Esophagus squamous epithelium (tissue), 5 donors: ENCODE results near the gene SLC35E1. TPM values are rescaled to one million over a fixed set of nuclear protein-coding genes. Genes with fewer than 3 reads are reported as not detected.

Experiments used
- DNase-seq: peaks from one replicate; lab custom pipeline; 2025; lab: John Stamatoyannopoulos, UW
- H3K27ac ChIP-seq, 4 donors: fragments of 200-600 bp; sonication (generic); one replicate each; pipeline ENCODE4 v1.5.1; 2016 to 2019; ENCODE audit warnings: mild to moderate bottlenecking in 1 of 4
- H3K27me3 ChIP-seq, 4 donors: fragments of 200-600 bp; sonication (generic); 1 replicate in 3 of 4; 2 replicates in 1 of 4; pipeline versions ENCODE4 v1.5.1 to v1.6.0; 2017 to 2021; ENCODE audit warnings: antibody characterized with exemption in 1 of 4
- H3K36me3 ChIP-seq, 3 donors: fragments of 200-600 bp; sonication (generic); one replicate each; pipeline ENCODE4 v1.5.1; 2016 to 2019
- H3K4me1 ChIP-seq, 3 donors: fragments of 200-600 bp; sonication (generic); one replicate each; pipeline ENCODE4 v1.5.1; 2017 to 2019
- H3K4me3 ChIP-seq, 4 donors: fragments of 200-600 bp; sonication (generic); 1 replicate in 3 of 4; 2 replicates in 1 of 4; pipeline ENCODE4 v1.5.1; 2016 to 2019; ENCODE audit warnings: mild to moderate bottlenecking in 2 of 4, moderate library complexity in 1 of 4
- H3K9me3 ChIP-seq, 3 donors: fragments of 200-600 bp; sonication (generic); one replicate each; pipeline ENCODE4 v1.5.1; 2016 to 2019
- POLR2A ChIP-seq, 4 donors: fragments of 450-650 bp; IDR thresholded peaks; one replicate each; pipeline ENCODE4 v1.6.1; 2017; ENCODE audit warnings: antibody characterized with exemption in 4 of 4, mild to moderate bottlenecking in 4 of 4, moderate library complexity in 3 of 4
- whole genome bisulfite sequencing, 2 donors: methylation state at CpG; one replicate each; pipeline ENCODE4 v1.1.5; 2018; 5-methylcytosine and 5-hydroxymethylcytosine counted together
- intact Hi-C: fragments of 100-400 bp; cut with DNase I; formaldehyde crosslinking; loops from one replicate; pipeline ENCODE4 v1.15.0; 2022
- total RNA-seq, 4 donors: library from RNA; depleted of rRNA; stranded (reverse); fragments of >200 nt; gene quantifications; one replicate each; pipeline ENCODE4 v1.1.0, GENCODE V29; 2016
- TF ChIP-seq, protein P1 (sequence below), 6 experiments: fragments of 450-650 bp in 4 of 6; fragments of 200-600 bp in 2 of 6; sonication (generic) in 2 of 6; IDR thresholded peaks; one replicate each; pipeline ENCODE4 v1.5.1; 2016 to 2019; ENCODE audit warnings: antibody characterized with exemption in 6 of 6, mild to moderate bottlenecking in 4 of 6, moderate library complexity in 4 of 6
- donor health status: DM: yes; HTN: yes; CAD: no.

The SLC35E1 gene
- total RNA-seq, 4 donors from 2014 or later: 22.6 to 29.4 (median 25.3) TPM

GRCh38 chr19:16575282-16575681 lies 3.1 kb upstream of the SLC35E1 start:
- intact Hi-C loops: loop anchor here (10.0 kb wide), 1 partner anchor 50 kb away; the partner anchor contains the start of gene MED26
- Histone ChIP-seq H3K27ac (no peak overlapping the region), H3K4me3 (no peak overlapping the region), H3K4me1 (peaks cover 15 to 59% (median 26%) of the 10 kb centered on the region in 3 donors), H3K36me3 (peaks cover 6 to 47% (median 21%) of the 10 kb centered on the region in 3 donors), H3K27me3 (no peaks in the 10 kb centered on the region), H3K9me3 (no peaks in the 10 kb centered on the region)
- TF ChIP-seq, protein P1, sequence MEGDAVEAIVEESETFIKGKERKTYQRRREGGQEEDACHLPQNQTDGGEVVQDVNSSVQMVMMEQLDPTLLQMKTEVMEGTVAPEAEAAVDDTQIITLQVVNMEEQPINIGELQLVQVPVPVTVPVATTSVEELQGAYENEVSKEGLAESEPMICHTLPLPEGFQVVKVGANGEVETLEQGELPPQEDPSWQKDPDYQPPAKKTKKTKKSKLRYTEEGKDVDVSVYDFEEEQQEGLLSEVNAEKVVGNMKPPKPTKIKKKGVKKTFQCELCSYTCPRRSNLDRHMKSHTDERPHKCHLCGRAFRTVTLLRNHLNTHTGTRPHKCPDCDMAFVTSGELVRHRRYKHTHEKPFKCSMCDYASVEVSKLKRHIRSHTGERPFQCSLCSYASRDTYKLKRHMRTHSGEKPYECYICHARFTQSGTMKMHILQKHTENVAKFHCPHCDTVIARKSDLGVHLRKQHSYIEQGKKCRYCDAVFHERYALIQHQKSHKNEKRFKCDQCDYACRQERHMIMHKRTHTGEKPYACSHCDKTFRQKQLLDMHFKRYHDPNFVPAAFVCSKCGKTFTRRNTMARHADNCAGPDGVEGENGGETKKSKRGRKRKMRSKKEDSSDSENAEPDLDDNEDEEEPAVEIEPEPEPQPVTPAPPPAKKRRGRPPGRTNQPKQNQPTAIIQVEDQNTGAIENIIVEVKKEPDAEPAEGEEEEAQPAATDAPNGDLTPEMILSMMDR (IDR thresholded peaks at IDR 0.05): no peak
- TF ChIP-seq POLR2A (IDR thresholded peaks at IDR 0.05): no peak
- DNase-seq: no peak
- 80 to 92% methylated on average over 2 of the region's 2 CpGs for WGBS, 2 donors

DNA sequence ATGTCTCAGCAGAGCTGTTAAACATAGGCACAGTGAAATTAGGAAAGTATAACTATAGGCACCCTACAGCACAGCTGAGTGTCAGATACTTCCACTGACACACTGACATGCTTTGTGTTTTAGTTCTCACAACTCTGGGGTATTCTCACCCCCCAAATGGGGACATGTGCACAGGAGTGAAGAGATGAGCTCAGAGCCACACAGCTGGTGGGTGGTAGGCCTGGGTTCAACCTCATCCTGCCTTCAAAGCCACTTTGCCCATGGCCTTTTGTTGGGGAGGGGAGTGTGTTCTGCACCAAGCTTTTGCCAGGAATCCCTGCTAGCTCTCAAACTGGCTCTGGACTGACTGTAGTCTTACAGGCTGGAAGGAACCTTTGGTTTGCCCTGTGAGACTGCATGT lies 1.7 kb upstream of the SLC35E1 start:
- no peak for TF ChIP-seq POLR2A (IDR thresholded peaks at IDR 0.05)
- TF ChIP-seq, protein P1 (IDR thresholded peaks at IDR 0.05): no peak
- intact Hi-C loops: loop anchor here (10.0 kb wide), 1 partner anchor 51 kb away; the partner anchor contains the start of gene MED26
- Histone ChIP-seq H3K27me3 (no peaks in the 10 kb centered on the region), H3K27ac (no peak overlapping the region), H3K9me3 (no peaks in the 10 kb centered on the region), H3K4me3 (peak overlapping the region in 1 of 4 donors; percentile 85), H3K4me1 (peaks cover 15 to 59% (median 36%) of the 10 kb centered on the region in 3 donors), H3K36me3 (peaks cover 6 to 52% (median 32%) of the 10 kb centered on the region in 3 donors)
- DNase-seq: no peak

DNA sequence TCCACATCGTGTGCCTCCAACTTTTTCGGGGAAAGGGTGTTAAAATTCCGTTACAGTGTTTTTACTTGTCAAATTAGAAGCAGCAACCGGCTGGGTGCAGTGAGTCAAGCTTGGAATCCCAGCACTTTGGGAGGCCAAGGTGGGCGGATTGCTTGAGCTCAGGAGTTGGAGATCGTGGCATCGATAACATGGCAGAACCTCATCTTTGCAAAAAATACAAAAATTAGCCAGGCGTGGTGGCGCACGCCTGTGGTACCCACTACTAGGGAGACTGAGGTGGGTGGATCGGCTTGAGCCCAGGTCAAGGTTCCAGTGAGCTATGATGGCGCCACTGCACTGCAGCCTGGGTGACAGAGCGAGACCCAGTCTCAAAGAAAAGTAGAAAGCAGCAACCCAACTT lies 1.1 kb upstream of the SLC35E1 start:
- intact Hi-C loops: loop anchor here (10.0 kb wide), 1 partner anchor 52 kb away; the partner anchor contains the start of gene MED26
- TF ChIP-seq, protein P1 (IDR thresholded peaks at IDR 0.05): no peak
- no peak for TF ChIP-seq POLR2A (IDR thresholded peaks at IDR 0.05)
- DNase-seq: no peak
- Histone ChIP-seq H3K27ac (peak overlapping the region; percentile 90 to 95 (median 92)), H3K4me1 (peaks cover 15 to 63% (median 36%) of the 10 kb centered on the region in 3 donors), H3K36me3 (peaks cover 6 to 52% (median 32%) of the 10 kb centered on the region in 3 donors), H3K9me3 (no peaks in the 10 kb centered on the region), H3K4me3 (peak overlapping the region; percentile 72 to 95 (median 84)), H3K27me3 (no peaks in the 10 kb centered on the region)
- WGBS, 2 donors: 64 to 66% methylated on average over 13 of the region's 13 CpGs

GRCh38 chr19:16571822-16572331 lies 338 bp downstream of the SLC35E1 start:
- Histone ChIP-seq H3K9me3 (no peaks in the 10 kb centered on the region), H3K4me1 (peaks cover 15 to 63% (median 36%) of the 10 kb centered on the region in 3 donors), H3K36me3 (peaks cover 4 to 52% (median 25%) of the 10 kb centered on the region in 3 donors), H3K27me3 (no peaks in the 10 kb centered on the region), H3K27ac (peak overlapping the region; percentile 73 to 95 (median 92)), H3K4me3 (peak overlapping the region; percentile 72 to 95 (median 84))
- no CpG with 5 or more reads among the region's 75 CpGs for WGBS, 2 donors
- no peak for DNase-seq
- intact Hi-C loops: loop anchor here (10.0 kb wide), 1 partner anchor 53 kb away; the partner anchor contains the start of gene MED26
- no peak for TF ChIP-seq POLR2A (IDR thresholded peaks at IDR 0.05)
- TF ChIP-seq, protein P1 (IDR thresholded peaks at IDR 0.05): peak in 1 of 6 experiments; percentile 6

DNA sequence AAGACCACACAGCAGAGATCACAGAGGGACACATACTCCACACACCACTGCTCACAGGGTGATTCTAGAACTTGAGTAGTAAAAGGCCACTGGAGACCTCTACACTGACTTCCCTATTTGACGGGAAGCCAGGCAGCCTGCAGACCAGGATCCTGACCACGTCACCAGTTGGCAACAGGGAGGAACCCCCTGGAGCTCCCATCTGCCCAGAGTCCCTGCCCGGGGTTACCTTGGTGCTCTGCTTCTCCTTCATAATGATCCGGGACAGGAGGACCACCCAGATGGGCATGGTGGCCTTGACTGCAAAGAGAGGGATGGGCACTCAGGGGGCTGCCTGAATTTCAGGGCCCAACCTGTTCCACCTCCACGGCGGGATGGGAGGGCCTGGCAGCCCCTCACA lies 932 bp downstream of the SLC35E1 start:
- TF ChIP-seq POLR2A (IDR thresholded peaks at IDR 0.05): no peak
- TF ChIP-seq, protein P1 (IDR thresholded peaks at IDR 0.05): no peak
- Histone ChIP-seq H3K36me3 (peaks cover 4 to 52% (median 24%) of the 10 kb centered on the region in 3 donors), H3K9me3 (no peaks in the 10 kb centered on the region), H3K27me3 (no peaks in the 10 kb centered on the region), H3K4me3 (peak overlapping the region; percentile 72 to 95 (median 84)), H3K27ac (peak overlapping the region; percentile 73 to 95 (median 92)), H3K4me1 (peaks cover 15 to 63% (median 36%) of the 10 kb centered on the region in 3 donors)
- intact Hi-C loops: loop anchor here (10.0 kb wide), 1 partner anchor 54 kb away; the partner anchor contains the start of gene MED26
- 10 to 12% methylated on average over 3 to 6 of the region's 6 CpGs for WGBS, 2 donors
- DNase-seq: no peak
